ENCODE data around the gene CAPZB.

- TF ChIP-seq, protein P1, sequence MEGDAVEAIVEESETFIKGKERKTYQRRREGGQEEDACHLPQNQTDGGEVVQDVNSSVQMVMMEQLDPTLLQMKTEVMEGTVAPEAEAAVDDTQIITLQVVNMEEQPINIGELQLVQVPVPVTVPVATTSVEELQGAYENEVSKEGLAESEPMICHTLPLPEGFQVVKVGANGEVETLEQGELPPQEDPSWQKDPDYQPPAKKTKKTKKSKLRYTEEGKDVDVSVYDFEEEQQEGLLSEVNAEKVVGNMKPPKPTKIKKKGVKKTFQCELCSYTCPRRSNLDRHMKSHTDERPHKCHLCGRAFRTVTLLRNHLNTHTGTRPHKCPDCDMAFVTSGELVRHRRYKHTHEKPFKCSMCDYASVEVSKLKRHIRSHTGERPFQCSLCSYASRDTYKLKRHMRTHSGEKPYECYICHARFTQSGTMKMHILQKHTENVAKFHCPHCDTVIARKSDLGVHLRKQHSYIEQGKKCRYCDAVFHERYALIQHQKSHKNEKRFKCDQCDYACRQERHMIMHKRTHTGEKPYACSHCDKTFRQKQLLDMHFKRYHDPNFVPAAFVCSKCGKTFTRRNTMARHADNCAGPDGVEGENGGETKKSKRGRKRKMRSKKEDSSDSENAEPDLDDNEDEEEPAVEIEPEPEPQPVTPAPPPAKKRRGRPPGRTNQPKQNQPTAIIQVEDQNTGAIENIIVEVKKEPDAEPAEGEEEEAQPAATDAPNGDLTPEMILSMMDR (IDR thresholded peaks at IDR 0.05): no peak
- TF ChIP-seq POLR2A (IDR thresholded peaks at IDR 0.05) (no peak), EP300 (IDR thresholded peaks at IDR 0.05) (no peak)
Observed at GRCh38 chr1:19310720-19311502, 174.4 kb downstream of the CAPZB start.
